ENCODE measurements around the gene SCYGR7. TPM values are rescaled to one million over a fixed set of nuclear protein-coding genes. Genes with fewer than 3 reads are reported as not detected.

Gene SCYGR7
- total RNA-seq, 4 donors from 2014 or later: 18.7 TPM; not detected in 3

DNA sequence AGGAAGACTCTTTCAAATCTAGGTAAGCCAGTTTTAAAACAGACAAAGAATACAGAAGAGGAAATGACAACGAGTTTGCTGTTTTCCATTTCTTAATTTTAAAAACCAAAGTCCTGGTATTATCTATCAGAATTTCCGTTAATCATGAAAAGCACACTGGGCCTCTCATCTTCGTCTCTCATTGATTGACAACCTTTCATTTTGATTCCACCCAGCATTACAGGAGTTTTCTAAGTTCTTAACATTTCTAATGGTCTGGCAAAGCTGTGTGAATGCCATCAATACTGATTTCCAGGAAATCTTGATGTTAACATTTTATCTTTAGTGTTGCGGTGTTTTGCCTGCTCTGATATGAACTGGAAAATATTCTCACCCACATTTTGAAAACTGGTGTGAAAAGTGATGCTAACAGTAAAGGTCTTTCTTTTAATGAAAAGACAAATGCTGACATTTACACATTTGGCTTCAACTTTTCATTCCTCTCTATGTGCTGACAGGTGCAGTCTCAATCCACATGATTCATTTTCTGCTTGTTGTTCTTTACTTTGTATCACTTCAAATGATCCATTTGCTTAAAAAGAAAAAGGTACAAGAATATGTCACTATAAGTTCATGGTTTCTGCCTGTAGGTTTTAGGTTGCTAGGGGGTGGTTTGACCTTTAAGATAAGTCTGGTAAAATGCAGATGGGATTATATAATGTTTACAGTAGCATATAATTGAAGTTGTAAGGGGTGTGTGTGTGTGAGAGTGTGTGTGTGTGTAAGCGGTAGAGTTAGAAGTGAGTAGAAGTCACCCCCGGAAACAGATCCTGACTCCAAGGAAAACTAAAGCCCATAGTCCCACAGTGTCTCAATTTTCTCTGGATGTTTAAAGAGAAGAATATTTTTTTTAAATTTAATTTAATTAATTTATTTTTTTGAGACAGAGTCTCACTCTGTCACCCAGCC lies 47.0 kb downstream of the SCYGR7 start:
- H3K4me3 ChIP-seq (ENCODE audit: low read depth, poor library complexity, severe bottlenecking): no peak overlapping the region
- intact Hi-C loops (cut with DNase I; ENCODE audit: low total_unique reads): loop anchor here (10.0 kb wide), 1 partner anchor 110 kb away; the partner anchor contains the start of gene SCYGR5
- TF ChIP-seq POLR2A (IDR thresholded peaks at IDR 0.05): no peak
- TF ChIP-seq, protein P1, sequence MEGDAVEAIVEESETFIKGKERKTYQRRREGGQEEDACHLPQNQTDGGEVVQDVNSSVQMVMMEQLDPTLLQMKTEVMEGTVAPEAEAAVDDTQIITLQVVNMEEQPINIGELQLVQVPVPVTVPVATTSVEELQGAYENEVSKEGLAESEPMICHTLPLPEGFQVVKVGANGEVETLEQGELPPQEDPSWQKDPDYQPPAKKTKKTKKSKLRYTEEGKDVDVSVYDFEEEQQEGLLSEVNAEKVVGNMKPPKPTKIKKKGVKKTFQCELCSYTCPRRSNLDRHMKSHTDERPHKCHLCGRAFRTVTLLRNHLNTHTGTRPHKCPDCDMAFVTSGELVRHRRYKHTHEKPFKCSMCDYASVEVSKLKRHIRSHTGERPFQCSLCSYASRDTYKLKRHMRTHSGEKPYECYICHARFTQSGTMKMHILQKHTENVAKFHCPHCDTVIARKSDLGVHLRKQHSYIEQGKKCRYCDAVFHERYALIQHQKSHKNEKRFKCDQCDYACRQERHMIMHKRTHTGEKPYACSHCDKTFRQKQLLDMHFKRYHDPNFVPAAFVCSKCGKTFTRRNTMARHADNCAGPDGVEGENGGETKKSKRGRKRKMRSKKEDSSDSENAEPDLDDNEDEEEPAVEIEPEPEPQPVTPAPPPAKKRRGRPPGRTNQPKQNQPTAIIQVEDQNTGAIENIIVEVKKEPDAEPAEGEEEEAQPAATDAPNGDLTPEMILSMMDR (IDR thresholded peaks at IDR 0.05): no peak
- DNase-seq (ENCODE audit: low spot score in 2 of 2): no peak
- 87 to 88% methylated on average over 6 of the region's 6 CpGs for WGBS, 2 donors

Other genes starting within 250 kb of the SCYGR7 start
- gene SCYGR2, start 129.4 kb upstream of the SCYGR7 start, total RNA-seq: 10 to 100 TPM in 1 of 4 donors, not detected in 3; 12.5 TPM
- gene SCYGR3, start 113.5 kb upstream of the SCYGR7 start, total RNA-seq: 1 to 10 TPM in 1 of 4 donors, not detected in 3; 5.7 TPM
- gene SCYGR4, start 110.8 kb upstream of the SCYGR7 start, total RNA-seq: 1 to 10 TPM in 1 of 4 donors, not detected in 3; 5.1 TPM
- not detected for gene SCYGR5, start 61.5 kb upstream of the SCYGR7 start, total RNA-seq
- gene SLC19A3, start 10.3 kb upstream of the SCYGR7 start, total RNA-seq: 1 to 10 TPM in 3 of 4 donors, under 1 TPM in 1; 0.47 to 5.6 (median 2.9) TPM
- 10 to 100 TPM in 1 of 4 donors, not detected in 3; 22.9 TPM for gene SCYGR6, start 3.6 kb upstream of the SCYGR7 start, total RNA-seq
- 10 to 100 TPM in 1 of 4 donors, not detected in 3; 13.4 TPM for gene SCYGR8, start 17.6 kb downstream of the SCYGR7 start, total RNA-seq
- 1 to 10 TPM in 3 of 4 donors, not detected in 1; 1.2 to 7.4 (median 2.5) TPM for gene CCL20, start 85.5 kb downstream of the SCYGR7 start, total RNA-seq
- gene DAW1, start 143.3 kb downstream of the SCYGR7 start, total RNA-seq: 1 to 10 TPM in 1 of 4 donors, under 1 TPM in 2, not detected in 1; 0.25 to 1.8 (median 0.49) TPM